ENCODE measurements around the gene UBALD2.
A peak's percentile ranks its signal among the peaks of the same experiment; 100 is the strongest.
"Not testable (repeated sequence)": the region's sequence is repeated elsewhere in the genome, so short reads cannot be mapped to it uniquely, and the experiment has no call there.

Gene UBALD2

DNA sequence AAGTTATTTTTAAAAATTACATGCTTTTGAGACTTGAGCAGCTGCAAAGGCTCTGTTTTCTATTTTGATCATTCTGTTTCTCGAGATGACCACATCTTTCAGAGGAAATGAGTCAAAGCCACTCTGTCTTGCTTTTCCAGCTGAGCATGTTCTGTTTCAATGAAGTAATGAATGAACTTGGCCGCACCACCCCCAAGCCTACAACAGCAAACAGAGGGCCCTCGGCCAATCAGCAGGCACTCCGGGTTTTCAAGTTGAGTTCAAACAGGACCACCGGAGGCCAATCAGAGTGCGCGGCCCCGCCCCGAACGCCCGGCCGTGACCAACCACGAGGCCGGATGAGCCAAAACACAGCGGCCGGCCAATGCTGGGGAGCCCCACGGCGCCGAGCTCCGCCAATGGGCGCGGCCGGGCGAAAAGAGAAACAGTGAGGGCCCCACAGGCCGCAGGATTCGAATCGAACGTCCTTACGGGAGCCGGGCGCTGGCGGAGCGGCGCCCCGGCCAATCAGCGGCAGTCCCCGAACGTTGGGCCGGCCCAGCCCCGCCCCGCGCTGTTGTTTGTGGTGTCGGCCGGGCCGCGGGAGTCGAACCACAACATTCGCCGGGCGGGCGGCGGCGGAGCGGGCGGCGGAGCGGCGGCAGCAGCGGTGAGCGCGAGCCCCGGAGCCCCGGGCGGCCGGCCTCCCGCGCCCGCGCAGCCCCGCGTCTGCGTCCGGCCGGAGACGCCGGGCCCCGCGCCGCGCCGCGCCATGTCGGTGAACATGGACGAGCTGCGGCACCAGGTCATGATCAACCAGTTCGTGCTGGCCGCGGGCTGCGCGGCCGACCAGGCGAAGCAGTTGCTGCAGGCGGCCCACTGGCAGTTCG, at the start of gene UBALD2:
Gene UBALD2, plus strand, starts transcription at position 594 of the 869 bp plus-strand sequence. Its CDS starts 158 bp downstream, at position 752.
- DNase-seq = peak; percentile 100

DNA sequence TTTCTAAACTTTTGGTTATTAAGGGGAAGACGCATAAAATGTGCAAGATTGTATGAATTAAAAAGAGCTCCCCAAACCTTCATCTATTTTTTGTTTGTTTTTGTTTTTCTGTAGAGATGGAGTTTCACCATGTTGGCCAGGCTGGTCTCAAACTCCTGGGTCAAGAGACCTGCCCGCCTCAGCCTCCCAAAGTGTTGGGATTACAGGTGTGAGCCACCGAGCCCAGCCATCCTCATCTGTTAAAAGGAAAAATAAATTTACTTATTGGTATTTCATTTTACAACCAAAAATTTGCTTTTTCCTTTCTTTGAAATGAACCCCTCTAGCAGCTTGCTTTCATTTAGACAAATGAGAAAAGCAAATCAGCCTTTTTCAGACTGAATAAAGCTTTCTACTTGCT, 48.1 kb upstream of the UBALD2 start:
- DNase-seq = no peak

DNA sequence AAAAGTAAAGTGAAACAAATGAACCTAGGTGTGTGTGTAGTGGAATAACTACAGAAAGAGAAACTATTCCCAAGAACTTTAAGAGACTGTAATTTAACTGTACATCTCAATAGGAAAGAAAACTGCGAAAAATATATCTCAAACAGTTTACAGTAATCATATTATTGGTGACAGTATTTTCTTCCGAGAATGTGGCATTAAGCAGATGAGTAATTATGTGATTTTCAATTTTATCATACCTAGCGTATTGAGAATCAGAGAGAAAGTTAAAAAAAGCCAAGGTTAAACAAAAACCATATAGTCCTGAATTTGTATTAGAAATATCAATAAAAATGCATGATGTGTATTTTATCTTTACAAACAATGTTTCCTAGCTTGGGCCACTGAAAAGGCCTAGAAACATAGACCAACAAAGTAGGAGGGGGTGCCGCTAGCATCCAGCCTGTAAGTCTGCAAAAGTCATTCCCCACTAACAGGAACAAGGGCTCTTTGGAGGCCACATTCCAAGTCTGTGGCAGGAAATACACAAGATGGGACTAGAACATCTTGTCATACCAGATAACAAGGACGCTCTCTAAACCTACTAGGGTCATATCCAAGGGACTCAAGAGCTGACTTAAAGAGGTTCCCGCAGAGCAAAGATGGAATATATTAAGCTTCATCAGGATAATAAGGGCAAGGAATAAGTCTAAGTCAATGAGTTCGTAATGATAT, 45.3 kb upstream of the UBALD2 start:
- DNase-seq = no peak

DNA sequence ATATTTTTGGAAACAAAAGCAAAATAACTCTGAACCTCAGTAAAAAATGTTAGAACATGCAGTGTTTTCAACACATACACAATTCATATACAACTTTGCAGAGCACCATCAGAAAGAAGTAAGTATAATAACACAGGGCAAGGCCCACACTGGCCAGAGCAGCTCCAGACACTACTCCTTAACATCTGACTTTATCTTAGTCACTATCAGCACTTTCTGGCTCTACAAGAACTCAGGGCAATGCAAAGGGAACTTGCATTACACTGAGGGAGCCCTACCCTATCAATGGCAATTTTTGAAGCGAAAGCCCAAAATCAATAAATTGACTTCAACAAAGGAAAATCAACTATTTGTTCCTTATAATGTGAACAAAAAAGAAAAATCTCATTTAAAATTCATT, 41.3 kb upstream of the UBALD2 start:
- peak in 1 of 2 experiments; percentile 14 for DNase-seq

DNA sequence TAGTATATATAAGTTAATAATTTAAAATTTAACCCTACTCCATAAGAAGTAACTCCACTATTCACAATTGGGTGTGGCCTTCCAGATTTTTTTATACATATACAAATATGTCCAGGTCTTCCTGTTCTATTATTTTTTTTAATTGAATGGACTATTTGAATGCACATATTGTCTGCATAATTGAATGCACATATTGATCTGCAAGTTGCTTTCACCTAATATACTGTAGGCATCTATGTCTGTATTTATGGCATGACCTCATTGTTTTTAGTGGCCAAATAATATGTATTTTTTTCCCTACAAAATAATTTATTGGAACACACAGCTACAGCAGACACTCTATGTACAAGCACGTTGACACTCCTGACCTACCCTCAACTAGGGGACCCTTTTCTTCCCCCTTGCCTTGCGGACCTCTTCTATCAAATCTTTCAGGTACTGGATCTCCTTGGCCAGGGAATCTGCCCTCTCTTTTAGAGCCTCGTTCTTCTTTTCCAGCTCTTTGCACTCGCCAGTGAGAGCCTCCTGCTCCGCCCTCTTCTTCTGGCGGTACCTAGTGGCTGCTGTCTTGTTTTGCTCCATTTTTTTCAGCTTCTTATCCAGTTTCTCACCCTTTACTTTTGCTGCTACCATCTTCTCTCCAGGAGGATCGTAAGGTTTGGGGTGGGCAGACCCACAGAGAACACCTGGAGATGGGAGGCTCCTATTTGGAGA, 39.6 kb upstream of the UBALD2 start:
- DNase-seq = not testable (repeated sequence)

DNA sequence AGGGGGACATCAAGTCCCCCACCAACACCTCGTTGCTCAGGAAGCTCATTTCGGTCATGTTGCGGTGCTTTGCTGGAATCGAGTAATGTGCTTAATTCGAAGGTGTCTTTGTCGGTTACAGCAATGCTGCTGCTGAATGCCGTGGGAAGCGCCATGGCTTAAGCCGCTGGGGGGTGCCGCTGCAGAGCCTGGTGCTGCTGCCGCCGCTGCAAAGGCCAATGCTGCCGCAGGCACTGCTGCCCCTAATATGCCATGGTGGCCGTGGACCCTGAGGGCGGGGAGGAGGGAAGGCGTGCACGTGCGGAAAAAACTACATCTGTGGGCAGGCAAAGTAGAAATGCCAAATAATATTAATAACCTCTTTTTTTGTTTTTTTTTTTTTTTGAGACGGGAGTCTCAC, 38.4 kb upstream of the UBALD2 start:
- DNase-seq = not testable (repeated sequence)

DNA sequence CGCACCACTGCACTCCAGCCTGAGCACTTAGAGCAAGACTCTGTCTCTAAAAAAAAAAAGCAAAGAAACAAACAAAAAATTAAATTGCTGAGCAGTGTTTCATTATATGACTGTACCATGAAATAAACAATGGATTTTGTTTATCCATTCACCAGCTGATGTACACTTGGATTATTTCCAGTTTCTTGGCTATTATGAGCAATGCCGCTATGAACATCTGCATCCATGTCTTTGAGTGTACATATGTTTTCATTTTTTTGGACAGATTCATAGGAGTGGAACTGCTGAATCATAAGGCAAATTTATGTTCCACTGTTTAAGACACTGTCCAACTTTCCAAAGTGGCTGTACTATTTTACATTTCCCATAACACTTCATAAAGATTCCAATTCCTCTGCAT, 32.8 kb upstream of the UBALD2 start:
- DNase-seq = no peak

DNA sequence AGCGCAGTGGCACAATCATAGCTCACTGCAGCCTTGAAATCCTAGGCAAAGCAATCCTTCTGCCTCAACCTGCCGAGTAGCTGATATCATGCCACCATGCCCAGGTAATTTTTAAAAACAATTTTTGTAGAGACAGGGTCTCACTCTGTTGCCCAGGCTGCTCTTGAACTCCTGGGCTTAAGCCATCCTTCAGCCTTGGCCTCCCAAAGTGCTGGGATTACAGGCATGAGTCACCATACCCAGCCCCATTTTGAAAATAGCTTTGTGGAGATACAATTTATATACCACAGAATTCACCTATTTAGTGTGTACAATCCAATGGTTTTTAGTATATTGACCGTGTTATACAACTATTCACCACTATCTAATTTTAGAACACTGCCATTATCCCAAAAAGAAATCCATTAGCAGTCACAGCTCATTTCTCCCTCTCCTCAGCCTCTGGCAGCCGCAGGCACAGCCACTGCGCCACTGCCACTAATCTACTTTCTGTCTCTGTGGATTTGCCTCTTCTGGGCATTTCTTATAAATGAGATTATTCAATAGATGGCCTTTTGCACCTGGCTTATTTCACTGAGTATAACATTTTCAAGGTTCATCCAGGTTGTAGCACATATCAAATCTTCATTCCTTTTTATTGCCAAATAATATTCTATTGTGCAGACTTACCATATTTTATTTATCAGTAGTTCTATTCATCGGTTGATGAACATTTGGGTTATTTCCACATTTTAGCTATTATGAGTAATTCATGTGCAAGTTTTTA, 31.4 kb upstream of the UBALD2 start:
- DNase-seq = no peak

DNA sequence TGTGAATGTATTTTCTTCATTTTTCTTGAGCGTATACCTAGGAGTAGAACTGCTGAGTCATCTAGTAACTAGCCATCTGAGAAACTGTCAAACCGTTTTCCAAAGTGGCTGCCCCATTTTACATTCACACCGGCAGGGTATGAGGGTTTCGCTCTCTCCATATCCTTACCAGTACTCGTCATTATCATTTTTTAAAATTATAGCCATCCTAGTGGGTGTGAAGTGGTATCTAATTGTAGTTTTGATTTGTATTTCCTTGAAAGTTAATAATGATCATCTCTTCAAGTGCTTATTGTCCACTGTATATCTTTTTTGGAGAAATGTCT, 30.8 kb upstream of the UBALD2 start:
- DNase-seq = no peak

DNA sequence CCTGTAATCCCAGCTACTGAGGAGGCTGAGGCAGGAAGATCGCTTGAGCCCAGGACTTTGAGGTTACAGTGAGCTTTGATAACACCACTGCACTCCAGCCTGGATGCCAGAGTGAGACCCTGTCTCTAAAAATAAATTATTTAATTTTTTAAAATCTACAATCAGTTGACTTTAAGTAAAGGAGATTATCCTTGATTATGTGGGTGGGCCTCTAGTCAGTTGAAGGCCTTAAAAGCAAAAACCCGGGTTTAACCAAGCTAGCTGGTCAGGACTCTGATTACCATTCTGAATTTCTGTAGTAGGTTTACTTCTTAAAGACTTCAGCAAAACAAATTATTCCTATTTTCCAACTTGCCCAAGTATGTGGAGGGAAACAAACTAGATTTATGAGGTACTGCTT, 29.3 kb upstream of the UBALD2 start:
- no peak for DNase-seq

DNA sequence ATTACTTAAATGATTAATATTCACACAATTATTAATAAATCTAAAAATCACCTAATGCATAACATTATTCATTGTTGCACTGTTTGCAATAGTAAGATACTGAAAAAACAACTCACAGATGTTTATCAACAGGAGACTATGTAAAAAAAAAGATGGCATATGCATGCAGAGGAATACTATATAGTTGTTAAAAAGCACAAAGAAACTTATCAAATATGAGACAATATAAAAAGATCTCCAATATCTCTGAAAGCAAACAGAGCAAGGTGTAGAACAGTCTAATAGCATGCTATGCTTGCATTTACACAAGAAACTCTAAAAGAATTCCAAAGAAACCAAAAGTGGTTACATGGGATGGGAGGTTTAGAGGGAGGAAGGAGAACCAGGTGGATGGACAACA, 28.5 kb upstream of the UBALD2 start:
- DNase-seq = no peak

DNA sequence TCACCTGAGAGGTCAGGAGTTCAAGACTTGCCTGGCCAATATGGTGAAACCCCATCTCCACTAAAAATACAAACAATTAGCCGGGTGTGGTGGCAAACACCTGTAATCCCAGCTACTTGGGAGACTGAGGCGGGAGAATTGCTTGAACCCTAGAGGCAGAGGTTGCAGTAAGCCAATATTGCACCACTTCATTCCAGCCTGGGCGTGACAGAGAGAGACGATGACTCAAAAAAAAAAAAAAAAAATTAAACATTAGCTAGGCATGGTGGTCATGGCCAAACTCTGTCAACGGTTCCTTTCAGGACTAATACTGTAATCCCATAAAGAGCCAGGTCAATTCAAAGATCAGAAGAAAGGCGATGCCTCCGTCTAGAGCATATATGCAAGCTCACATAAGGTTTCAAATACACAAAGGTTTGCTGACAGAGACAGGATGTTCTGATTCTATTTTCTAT, 27.3 kb upstream of the UBALD2 start:
- no peak for DNase-seq

DNA sequence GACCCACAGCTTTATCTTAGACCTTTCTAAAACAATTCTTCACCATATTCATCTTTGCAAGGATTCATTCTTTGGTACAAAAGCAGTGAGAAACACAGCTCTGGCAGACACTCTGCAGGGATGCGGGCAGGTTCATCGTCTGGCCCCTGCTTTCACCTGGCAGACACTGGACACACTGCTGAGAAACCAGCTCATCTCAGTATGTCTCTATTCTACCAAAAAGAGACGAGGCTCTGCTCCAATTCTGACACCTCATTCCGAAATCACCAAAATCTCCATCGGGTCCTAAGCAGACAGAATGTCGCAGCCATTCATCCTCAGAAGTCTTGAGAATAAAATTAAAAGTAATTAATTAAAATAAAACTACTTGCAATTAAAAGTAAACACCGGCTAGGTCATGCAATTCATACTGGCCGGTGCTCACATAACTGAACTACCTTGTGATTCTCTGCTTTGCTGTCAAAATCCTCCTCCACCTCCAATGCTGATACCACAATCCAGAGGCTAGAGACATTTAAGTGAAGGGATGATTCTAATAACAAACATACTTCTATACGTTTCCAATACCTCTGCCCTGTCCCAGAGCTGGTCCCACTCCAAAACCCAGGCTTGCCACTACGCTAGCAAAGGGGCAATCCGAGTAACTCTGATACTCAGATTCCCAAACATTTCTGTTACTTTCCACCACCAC, 26.2 kb upstream of the UBALD2 start:
- DNase-seq = no peak

DNA sequence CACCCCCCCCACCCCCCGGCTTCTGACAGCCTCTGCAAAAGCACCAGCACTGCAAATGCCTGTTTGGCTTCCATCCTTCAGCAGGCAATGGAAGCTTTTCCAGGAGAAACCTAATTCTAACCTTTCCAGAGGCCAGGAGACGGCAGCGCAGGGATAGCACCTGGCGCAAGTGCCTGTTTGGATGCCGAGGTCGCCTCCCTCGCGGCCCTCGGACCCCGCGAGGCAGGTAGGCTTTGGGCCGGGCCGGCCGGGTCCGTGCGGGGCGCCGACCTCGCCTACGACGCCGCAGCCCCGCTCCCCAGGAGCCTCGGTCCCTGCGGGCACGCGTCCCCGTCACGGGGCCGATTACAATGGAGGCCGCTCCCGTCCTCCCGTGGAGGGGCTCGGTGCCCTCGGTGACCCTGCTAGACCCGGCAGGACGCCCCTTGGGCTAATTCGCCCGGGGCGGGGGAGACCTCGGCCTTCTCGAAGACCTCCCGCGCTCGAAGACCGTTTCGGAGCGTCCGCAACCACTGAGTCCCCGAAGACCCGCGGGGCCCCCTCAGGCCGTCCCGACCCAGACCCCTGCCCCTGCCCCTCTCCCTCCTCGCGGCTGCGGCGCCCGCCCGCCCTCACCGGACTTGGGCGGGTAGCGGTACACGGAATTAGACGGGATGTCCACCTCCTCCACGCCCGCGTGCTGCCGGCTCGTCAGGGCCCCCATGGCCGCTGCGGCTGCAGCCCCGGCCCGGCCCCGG, 25.4 kb upstream of the UBALD2 start:
- DNase-seq = no peak

DNA sequence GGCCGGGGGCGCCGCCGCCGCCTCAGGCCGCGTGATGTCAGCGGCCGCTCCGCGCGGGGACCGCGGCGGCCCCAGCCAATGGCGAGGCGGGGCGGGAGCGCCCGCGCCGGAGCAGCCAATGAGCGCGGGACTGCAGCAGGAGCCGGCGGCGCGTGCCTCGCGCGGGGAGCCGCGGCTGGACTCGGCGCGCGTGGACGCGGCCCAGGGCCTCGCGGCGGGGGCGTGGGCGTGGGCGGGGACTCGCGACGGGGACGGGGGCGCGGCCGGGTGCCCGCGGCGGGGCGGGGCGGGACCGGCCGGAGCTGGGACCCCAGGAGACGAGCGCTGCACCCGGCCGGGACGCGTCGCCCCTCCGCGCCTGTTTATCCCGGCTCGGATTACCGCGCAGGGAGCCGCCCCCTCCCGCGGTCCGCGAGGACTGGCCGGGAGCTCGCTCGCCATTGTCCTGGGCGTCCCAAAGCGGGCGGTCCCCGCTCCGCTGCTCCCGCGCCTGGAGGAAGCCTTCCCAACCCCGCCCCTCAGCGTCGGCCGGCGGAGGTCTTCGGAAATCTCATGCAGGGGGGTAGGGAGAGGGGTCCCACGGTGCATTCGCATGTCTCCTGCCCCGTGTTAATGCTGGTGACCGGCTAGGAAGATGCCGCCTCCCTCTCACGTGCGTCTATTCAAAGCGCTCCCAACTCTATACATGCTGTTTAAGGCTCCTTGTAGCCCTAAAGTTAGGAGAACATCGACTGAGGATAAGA, 24.5 kb upstream of the UBALD2 start, which contains the start of gene RNF157:
Gene RNF157, minus strand, starts transcription at position 33 of the 743 bp plus-strand sequence. CDS start 253 bp downstream, outside the sequence.
- no peak for DNase-seq

DNA sequence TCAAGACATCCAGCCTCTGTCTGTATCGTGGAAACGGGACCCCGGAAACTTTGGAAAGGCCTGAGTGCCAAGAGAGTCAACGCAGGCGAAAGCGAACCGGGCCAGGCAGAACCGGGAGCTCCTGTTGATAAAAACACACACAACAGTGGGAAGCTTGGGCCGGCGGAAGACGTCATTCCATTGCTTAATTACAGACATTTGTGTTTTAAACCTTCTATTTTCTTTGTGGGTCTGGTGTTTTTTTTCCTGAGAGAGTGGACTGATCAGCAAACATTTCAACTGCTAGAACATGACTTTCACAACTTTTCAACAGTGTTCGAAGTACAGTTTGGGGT, 24.0 kb upstream of the UBALD2 start:
- DNase-seq = no peak

DNA sequence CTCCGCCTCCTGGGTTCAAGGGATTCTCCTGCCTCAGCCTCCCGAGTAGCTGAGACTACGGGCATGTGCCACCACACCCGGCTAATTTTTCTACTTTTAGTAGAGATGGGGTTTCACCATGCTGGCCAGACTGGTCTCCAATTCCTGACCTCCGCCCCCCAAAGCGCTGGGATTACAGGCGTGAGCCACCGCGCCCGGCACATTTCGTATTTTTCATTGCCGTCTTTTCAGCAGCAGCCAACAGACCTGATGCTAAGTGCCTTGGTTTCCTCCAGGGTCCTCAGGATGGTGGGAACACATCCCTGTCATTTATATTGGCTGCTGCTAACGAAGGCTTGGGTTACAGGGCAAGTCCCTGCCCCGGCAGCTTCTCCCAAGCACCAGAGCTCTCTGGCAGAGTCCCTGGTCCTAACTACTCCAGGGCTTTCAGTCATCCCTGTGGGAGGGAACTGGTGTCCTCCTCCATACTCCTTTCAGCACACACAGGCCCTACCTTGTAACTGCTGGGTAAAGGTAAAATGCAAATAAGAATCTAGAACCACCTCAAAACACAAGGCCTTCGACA, 23.4 kb upstream of the UBALD2 start:
- DNase-seq = no peak

DNA sequence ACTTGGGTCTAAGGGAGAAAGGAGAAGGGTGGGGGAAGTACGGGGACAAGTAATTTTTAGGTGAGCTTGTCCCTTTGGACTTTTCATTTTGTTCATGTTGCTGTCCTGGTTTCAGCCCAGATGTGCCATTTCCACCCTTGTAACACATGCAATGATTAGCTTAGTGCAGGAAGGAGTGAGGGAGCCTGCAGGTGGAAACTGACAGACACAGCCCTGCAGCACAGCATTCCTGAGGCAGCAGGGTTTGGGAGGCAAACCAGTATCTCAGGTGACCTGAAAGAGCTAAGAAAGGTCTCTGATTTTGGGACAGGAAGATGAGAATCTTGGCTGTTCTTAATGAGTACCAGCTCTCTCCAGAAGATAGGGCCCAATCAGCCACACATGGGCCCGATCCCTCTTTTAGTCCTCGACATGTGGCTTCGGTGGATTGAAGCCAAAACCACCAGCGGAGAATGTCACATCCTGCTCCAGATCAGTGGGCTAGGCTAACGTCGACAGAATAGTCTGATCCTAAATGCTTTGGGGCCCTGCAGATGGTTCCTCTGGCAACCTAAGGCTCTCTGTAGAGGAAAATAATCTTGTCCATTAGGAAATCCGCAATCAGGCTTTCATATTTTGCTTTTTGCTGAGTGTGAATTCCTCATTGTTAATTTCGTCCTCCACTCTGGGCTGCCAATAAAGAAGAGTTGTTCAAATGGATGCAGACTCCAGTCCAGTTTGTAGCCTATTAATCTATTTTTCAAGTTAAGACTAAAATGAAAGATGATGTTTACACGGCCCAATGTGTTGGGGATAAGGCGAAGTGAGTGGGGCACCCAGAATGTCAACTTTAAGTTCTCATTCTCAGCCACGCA, 21.1 kb upstream of the UBALD2 start:
- peak in 1 of 2 experiments; percentile 8 for DNase-seq

DNA sequence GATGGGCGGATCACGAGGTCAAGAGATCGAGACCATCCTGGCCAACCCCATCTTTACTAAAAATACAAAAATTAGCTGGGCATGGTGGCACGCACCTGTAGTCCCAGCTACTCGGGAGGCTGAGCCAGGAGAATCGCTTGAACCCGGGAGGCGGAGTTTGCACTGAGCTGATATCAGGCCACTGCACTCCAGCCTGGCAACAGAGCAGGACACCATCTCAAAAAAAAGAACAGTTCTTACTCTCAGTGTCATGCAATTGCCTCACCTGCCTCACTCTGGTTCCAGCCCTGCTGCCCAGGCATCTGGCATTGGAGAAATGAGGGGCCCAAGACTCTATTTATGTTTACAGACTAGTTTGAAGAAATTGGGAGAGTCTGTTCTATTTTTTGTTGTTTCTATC, 20.4 kb upstream of the UBALD2 start:
- not testable (repeated sequence) for DNase-seq

All from AML-193 (cell line).